ENCODE data around the gene PSMC3IP. TPM values are rescaled to one million over a fixed set of nuclear protein-coding genes. Genes with fewer than 3 reads are reported as not detected.
A peak's percentile ranks its signal among the peaks of the same experiment; 100 is the strongest.

PSMC3IP gene
- total RNA-seq, 2 donors from 2014 or later: 1.6 to 2.2 TPM

GRCh38 chr17:42591411-42591810 is 13.9 kb upstream of the PSMC3IP start:
- intact Hi-C loops (cut with DNase I, micrococcal nuclease): no loop called here
- ATAC-seq: no peak
- no peak for DNase-seq

- no peak for DNase-seq
- no peak for ATAC-seq
- intact Hi-C loops (cut with DNase I, micrococcal nuclease): no loop called here
Measured at GRCh38 chr17:42590886-42591285, 13.4 kb upstream of the PSMC3IP start.

GRCh38 chr17:42586514-42587230 is 9.1 kb upstream of the PSMC3IP start:
- no peak for ATAC-seq
- no peak for DNase-seq
- intact Hi-C loops (cut with DNase I, micrococcal nuclease): no loop called here

- DNase-seq (no peak), ATAC-seq (no peak)
- intact Hi-C loops (cut with DNase I, micrococcal nuclease): no loop called here
Measured at GRCh38 chr17:42585353-42585752, 7.8 kb upstream of the PSMC3IP start.

GRCh38 chr17:42584880-42585279 is 7.4 kb upstream of the PSMC3IP start:
- intact Hi-C loops (cut with DNase I, micrococcal nuclease): no loop called here
- ATAC-seq (no peak), DNase-seq (no peak)

- no peak for DNase-seq
- no peak for ATAC-seq
- intact Hi-C loops (cut with DNase I, micrococcal nuclease): no loop called here
Measured at GRCh38 chr17:42581744-42582270, 4.3 kb upstream of the PSMC3IP start.

GRCh38 chr17:42579794-42580551 is 2.4 kb upstream of the PSMC3IP start:
- DNase-seq (no peak), ATAC-seq (no peak)
- intact Hi-C loops (cut with DNase I, micrococcal nuclease): loop anchor here in 1 of 2 donors (10.0 kb wide), 1 partner anchor 105 kb away; the partner anchor contains the start of genes CCR10 and CNTNAP1

GRCh38 chr17:42578282-42578869 is 847 bp upstream of the PSMC3IP start:
- intact Hi-C loops (cut with DNase I, micrococcal nuclease): loop anchor here in 1 of 2 donors (10.0 kb wide), 1 partner anchor 106 kb away; the partner anchor contains the start of genes CCR10 and CNTNAP1
- ATAC-seq (peak; percentile 61), DNase-seq (peak; percentile 74 to 89)

- intact Hi-C loops (cut with DNase I, micrococcal nuclease): loop anchor here in 1 of 2 donors (10.0 kb wide), 1 partner anchor 108 kb away; the partner anchor contains the start of genes CCR10 and CNTNAP1
- peak; percentile 18 for ATAC-seq
- no peak for DNase-seq
Measured at GRCh38 chr17:42577140-42577531, 393 bp downstream of the PSMC3IP start.

GRCh38 chr17:42574463-42574862 is 3.1 kb downstream of the PSMC3IP start:
- no peak for ATAC-seq
- intact Hi-C loops (cut with DNase I, micrococcal nuclease): loop anchor here in 1 of 2 donors (10.0 kb wide), 1 partner anchor 110 kb away; the partner anchor contains the start of genes CCR10 and CNTNAP1
- no peak for DNase-seq

- intact Hi-C loops (cut with DNase I, micrococcal nuclease): loop anchor here in 1 of 2 donors (10.0 kb wide), 1 partner anchor 112 kb away; the partner anchor contains the start of genes CCR10 and CNTNAP1
- ATAC-seq (no peak), DNase-seq (no peak)
Measured at GRCh38 chr17:42573095-42573494, 4.4 kb downstream of the PSMC3IP start.

GRCh38 chr17:42571435-42572225 is 5.9 kb downstream of the PSMC3IP start:
- intact Hi-C loops (cut with DNase I, micrococcal nuclease): loop anchor here in 1 of 2 donors (10.0 kb wide), 1 partner anchor 113 kb away; the partner anchor contains the start of genes CCR10 and CNTNAP1
- DNase-seq: no peak
- ATAC-seq: no peak

- ATAC-seq (no peak), DNase-seq (no peak)
- intact Hi-C loops (cut with DNase I, micrococcal nuclease): no loop called here
Measured at GRCh38 chr17:42568341-42569111, 9.0 kb downstream of the PSMC3IP start.

- ATAC-seq: peak; percentile 76
- intact Hi-C loops (cut with DNase I, micrococcal nuclease): no loop called here
Measured at GRCh38 chr17:42566883-42567573, 10.5 kb downstream of the PSMC3IP start, which contains the start of gene MLX. MLX (plus strand) TSS chr17:42567100; CDS start chr17:42567125, 25 bp downstream.

GRCh38 chr17:42566215-42566882 is 11.2 kb downstream of the PSMC3IP start:
- DNase-seq (no peak), ATAC-seq (no peak)
- intact Hi-C loops (cut with DNase I, micrococcal nuclease): no loop called here

More at GRCh38 chr17:42566883-42567573, 10.5 kb downstream of the PSMC3IP start, which contains the start of gene MLX:
- DNase-seq: peak; percentile 95 to 97

GRCh38 chr17:42565523-42566214 is 11.9 kb downstream of the PSMC3IP start:
- intact Hi-C loops (cut with DNase I, micrococcal nuclease): no loop called here
- no peak for DNase-seq
- no peak for ATAC-seq

Data from left colon (tissue), 2 donors.